ENCODE measurements around the gene PLA2G4E.

- TF ChIP-seq POLR2A (IDR thresholded peaks at IDR 0.05) (no peak), CTCF (IDR thresholded peaks at IDR 0.05) (no peak)
Observed at GRCh38 chr15:41968701-41969100, 52.1 kb downstream of the PLA2G4E start.

Measured in esophagus squamous epithelium (tissue), 4 donors.